Stimulated activated CD8-positive, alpha-beta memory T cell treated with anti-CD3 and anti-CD28 coated beads, Interleukin-12 subunit alpha, Interleukin-12 subunit beta, amount 100 ng/mL, for 24 hours (primary cell): ENCODE results near the gene SUPT6H.
"Not testable (repeated sequence)": the region's sequence is repeated elsewhere in the genome, so short reads cannot be mapped to it uniquely, and the experiment has no call there.

Source experiments
- DNase-seq: peaks from one replicate; pipeline ENCODE4 v3.0.0-alpha.2; 2020; ENCODE audit errors: extremely low read depth

Gene SUPT6H

DNA sequence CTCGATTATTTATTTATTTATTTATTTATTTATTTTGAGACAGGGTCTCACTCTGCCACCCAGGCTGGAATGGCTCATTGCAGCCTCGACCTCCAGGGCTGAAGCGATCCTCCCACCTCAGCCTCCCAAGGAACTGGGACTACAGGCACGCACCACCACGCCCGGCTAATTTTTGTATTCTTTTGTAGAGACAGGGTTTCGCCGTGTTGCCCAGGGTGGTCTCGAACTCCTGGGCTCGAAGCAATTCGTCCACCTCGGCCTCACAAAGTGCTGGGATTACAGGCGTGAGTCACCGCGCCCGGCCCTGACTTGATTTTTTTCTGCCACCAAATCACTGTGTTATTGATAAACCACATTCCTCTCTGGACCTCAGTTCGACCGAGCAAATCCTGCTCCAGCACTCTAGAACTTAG is 57.0 kb downstream of the SUPT6H start:
- no peak for DNase-seq

DNA sequence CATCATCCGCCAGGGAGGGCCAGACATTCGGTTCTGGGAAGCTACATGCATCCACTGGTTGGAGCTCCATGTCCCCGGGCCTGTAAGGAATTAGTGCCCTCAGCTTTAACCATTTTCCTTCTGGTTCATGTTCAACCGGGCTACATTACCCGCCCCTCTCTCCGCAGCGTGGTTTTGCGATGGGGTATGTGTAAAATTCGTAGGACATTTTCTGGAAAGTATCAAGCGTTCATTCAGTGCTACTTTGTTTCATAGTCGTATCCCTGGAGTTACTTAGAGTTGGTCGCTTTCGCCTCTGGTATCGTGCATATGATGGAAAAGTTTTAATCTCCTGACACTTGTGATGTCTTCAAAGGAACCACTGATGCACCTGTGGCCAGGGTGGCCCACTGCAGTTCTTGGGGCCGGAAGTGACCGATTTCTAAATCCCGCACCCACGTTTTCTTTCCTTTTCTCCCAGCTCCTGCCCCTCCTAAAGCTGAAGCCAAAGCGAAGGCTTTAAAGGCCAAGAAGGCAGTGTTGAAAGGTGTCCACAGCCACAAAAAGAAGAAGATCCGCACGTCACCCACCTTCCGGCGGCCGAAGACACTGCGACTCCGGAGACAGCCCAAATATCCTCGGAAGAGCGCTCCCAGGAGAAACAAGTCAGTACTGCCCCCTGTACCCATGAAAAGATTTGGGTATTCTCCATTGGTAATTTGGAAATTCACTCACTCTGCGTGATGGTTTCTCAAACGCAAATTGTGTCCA is 58.4 kb downstream of the SUPT6H start:
- no peak for DNase-seq

DNA sequence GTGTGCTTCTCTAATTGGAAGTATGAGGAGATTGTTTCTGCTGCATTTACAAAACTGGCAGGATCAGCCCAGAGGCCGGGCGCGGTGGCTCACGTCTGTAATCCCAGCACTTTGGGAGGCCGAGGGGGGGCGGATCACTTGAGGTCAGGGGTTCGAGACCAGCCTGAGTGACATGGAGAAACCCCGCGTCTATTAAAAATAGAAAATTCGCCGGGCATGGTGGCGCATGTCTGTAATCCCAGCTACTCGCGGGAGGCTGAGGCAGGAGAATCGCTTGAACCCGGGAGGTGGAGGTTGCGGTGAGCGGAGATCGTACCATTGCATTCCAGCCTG is 59.0 kb downstream of the SUPT6H start:
- DNase-seq = not testable (repeated sequence)

DNA sequence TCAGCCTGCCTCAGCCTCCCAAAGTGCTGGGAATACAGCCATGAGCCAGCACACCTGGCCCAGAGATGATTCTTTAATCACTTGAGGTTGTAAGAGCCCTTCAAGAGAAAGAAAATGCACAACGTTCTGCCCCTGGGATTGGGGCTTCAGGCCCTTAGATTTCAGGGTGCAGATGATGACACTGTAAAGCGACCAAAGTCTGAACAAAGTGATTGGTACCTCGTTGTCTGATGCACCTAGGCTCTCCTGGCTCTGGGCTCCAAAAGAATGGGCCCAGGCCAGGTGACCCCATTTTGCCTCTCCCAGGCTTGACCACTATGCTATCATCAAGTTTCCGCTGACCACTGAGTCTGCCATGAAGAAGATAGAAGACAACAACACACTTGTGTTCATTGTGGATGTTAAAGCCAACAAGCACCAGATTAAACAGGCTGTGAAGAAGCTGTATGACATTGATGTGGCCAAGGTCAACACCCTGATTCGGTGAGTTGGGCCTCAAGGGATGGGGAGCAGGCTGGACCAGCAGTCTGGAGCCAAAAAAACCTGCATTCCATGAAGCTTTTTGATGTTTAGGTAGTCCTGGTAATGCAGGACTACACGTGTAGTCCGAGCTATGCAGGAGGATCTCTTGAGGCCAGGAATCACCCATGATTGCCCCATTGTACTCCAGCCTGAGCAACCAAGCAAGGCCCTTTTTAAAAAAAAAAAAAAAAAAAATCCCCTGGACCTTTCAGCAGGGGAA is 60.6 kb downstream of the SUPT6H start:
- no peak for DNase-seq

DNA sequence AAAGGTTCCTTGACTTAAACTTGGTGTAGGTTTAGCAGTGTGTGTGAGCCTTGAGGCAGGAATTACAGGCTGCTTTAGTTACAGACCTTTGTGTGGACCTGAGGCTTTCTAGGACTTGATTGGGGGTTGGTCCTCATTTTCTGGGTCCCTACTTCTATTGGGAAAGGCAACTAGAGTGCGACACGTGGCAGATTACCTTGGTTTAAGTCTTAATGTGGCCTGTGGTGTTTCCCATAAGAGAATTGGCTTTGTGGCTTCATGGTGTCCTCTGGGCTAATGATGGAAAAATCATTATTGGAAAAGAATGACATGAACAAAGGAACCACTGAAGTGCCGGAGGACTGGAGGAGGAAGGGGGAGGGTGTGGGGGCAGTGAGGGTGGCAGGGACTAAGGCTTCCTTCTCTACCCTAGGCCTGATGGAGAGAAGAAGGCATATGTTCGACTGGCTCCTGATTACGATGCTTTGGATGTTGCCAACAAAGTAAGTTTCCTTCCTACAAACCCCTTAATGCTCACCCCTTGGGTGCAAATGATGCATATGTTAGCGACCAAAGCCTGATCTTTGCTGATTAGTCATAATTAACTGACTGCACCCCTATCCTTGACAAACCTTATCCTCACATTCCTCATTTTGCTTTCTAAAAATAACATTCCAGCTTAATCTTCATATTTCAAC is 61.3 kb downstream of the SUPT6H start:
- DNase-seq = no peak

DNA sequence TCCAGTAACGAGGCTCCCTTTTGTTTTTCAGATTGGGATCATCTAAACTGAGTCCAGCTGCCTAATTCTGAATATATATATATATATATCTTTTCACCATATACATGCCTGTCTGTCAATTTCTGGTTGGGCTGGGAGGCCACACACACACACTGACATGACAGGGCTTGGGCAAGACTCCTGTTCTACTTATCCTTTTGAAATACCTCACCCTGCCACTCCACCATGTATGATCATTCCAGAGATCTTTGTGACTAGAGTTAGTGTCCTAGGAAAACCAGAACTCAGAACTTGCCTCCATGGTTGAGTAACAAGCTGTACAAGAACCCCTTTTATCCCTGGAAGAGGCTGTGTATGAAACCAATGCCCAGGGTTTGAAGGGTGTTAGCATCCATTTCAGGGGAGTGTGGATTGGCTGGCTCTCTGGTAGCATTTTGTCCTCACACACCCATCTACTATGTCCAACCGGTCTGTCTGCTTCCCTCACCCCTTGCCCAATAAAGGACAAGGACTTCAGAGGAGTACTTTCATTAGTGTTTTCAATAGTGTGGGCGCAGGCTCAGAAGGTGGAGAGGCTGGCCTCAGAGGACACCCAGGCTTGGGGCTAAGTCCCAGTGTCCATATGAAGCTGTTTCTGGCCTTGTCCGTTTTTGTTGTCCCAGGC is 62.0 kb downstream of the SUPT6H start:
- DNase-seq = not testable (repeated sequence)

DNA sequence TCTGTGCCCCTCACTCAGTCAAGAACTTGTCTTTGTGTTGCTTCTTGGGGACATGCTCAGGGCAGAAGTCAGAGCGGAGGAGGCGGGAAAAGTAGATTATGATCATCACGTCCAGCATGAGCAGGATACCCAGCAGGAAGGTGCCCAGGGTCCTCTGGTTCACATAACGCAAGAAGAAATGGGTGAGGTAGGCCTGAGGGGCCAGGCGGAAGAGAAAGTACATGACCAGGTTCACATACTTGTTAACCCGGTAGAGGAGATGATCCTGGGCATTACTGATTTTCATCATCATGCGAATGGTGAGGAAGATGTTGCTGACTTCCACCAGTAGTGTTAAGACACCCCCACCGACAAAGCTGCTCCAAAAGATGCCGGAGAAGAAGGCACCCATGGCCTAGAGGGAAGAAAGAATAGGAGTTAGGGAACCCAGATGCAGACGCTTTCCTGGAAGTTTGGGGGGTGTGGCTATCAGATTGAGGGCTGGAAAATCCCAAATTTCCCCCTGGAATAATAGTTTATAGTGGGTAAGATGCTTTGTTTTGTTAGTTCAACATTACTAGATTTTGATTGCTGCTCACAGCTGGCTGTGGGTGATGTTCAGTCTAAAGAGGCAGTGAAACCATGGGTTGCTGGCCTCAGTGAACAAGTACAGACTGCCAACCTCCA is 62.6 kb downstream of the SUPT6H start:
- DNase-seq = no peak

DNA sequence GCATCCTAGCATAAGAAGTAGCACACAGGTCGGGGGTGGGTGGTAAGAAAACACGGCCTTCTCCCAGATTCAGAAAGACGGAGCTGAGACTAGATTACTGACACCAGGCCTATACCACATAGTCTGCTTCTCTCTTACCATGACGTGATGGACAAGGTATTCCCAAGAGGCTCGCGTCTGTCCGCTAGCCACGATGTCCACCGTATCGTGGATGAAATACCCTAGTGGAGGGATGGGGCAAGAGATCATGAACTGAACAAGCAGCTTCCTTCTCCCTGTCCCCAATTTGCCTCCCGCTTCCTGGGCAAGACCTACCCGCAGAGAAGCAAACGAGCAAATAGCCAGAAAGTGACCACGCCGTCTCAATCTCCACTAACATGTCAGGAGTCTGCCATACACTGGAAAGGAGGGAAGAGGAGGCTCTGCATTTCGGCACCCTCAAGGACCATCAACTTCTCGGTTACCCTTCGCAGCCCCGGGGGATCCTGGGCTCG is 63.2 kb downstream of the SUPT6H start:
- no peak for DNase-seq

DNA sequence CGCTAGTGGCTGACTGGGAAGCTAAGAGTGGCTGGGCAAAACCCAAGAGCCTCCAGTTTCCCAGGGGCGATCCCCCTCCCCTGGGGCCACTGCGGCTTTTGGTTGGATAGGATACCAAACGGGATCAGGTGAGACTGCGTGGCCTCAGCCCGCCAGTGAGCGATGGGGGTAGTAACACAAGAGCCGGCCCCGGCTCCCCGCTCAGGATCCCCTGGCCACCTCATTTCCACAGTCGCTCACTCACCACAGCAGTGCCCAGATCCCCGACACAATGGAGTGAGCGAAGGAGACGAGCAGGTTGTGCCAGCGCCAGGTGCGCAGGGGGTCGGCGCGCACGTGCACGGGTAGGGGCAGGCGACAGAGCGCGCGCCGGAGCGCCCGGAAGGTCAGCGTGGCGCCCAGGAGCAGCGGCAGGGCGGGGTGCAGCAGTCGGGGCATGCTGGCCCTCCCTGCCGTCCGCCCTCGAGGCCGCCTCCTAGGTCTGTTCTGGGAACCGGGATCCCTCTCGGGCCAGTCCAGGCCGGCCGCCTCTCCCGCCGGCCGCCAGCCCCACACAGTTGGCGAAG is 63.7 kb downstream of the SUPT6H start:
- no peak for DNase-seq

DNA sequence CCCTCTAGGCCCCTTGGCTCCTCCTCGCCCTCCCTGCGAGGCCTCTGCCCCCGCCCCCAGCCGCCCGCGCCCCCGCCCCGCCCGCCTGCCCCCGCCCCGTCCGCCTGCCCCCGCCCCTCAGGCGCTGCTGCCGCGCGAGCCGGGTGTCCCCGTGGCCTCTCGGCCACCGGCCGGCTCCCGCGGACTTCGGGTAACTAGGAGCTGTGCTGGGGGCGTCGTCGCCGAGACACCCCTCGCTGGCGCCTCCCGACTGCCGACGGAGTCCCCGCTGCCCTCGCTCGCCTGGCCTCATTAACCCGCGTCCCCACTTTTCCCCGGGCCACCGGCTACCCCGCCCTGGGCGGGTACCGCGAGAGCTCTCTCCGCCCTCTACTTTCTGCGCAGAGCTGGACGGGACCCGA is 64.2 kb downstream of the SUPT6H start, which contains the start of gene TLCD1:
Gene TLCD1, minus strand, starts transcription at position 8 of the 401 bp plus-strand sequence. CDS start 136 bp downstream, outside the sequence.
- no peak for DNase-seq

DNA sequence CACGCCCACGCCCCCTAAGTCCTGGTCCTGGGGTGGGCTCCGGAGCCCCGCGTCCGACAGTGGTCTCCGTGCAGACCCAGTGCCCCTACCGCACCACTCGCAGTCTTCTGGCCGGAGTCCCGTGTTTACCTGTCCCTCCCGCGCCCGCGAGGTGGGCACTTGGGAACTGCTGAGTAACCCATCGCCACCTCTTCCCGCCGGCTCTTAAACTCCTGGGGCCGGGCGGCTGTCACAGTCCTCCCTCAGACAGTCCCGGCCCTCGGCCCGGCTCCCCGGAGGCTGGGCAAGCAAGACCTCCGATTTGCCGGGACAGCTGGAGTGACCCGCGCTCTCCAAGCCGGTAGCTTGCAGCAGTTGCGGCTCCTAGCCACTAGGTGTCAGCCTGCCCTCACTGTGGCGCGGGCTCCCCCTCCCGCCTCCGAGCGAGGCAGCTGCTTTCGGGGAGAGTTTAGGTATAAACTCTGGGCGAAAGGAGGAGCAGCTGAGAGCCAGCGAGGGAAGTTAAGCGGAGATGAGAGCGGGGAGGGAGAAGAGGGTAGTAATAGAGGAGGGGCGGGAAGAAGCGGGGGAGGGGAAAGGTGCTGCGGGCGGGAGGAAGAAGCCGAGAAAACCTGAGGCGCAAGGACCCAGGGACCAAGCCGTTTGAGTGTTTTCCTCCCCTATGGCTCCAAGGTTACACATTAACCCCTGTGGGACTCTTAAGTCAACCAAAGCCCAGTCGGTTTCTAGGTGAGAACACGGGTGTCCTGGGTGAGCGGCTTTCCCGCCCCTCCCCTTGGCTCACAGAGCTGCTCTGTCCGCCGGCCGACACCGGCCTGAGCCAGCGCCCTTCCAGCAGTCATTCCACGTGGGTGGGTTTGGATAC is 64.9 kb downstream of the SUPT6H start:
- DNase-seq = no peak

DNA sequence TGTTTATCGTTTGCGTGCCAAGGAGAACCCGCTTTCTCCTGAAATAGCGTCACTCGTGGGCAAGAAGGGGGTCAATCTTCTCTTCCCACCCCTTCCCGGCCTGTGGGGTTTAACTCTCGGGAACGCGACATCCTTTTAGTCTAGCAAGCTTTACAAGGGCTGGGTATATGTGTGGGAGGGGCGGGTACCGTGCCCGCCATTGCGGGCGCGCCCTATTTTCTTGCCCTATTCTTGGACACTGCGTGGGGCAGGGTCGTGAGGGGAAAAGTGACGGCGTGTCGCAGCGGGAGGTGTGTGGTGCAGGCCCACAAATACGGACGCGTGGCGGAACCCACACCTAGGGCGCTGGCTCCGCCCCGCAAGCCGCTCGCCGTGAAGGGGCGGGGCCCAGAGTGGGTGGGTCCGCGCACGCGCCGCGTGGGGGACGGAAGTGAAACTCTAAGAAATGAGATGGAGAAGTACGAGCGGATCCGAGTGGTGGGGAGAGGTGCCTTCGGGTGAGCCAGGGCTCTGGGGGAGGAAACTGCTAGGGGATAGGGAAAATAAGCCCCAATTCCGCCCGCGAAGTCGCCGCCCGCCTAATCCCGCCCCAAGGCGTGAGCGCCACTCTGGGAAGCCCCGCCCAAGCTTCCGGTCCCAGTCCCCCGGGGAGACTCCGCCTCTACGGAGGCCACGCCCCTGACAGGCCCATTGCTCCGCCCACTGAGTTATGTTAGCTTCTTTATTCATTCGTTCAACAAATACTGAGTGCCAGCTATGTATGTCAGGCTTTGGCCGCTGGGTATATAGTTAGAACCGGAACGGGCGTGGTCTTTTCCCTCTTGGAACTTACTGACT is 66.6 kb downstream of the SUPT6H start, which contains the start of gene NEK8:
Gene NEK8, plus strand, starts transcription at position 425 of the 837 bp plus-strand sequence. Its CDS starts 26 bp downstream, at position 451.
- peak; percentile 92 for DNase-seq

DNA sequence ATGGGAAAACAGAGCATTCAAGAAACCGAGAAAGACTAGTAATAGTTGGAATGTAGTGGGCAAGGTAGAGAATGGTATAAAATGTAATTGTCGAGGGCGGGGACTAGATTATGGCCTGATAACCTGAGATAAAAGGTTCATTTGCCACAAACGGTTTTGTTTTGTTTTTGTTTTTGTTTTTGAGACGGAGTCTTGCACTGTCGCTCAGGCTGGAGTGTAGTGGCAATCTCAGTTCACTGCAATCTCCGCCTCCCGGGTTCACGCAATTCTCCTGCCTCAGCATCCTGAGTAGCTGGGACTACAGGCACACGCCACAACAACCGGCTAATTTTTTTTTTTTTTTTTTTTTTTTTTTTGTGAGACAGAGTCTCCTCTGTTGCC is 67.9 kb downstream of the SUPT6H start:
- DNase-seq = no peak

DNA sequence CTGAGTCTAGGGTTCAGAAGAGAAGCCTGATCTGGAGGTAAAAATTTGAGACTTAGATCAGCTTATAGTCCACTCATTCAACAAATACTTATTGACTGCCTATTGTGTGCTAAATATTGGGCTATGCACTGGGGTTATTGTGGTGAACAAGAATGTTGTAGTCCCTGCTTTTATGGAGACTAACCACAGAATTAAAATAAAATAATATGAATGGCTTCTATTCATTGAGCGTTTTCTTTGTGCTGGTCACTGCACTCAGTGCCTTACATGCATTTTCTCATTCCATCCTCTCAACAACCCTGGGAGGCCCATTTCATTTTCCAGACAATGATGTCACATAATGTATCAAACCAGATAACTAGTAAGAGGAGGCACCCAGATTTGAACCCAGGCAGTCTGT is 71.3 kb downstream of the SUPT6H start:
- no peak for DNase-seq

DNA sequence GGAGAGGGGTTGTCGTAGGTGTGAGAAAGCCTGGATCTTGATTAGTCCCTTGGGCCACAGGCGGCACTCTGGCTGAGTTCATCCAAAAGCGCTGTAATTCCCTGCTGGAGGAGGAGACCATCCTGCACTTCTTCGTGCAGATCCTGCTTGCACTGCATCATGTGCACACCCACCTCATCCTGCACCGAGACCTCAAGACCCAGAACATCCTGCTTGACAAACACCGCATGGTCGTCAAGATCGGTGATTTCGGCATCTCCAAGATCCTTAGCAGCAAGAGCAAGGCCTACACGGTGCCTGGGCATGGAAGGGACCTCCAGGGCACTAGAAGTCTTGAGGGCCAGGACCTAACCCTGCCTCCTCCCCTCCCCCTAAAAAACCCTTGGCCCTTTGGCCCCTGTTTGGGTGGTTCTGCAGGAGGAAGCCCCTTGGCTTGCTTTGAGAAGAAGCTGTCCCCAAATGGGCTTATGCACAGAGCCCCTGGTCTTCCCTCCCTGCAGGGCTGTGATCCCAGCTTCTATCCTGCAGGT is 72.8 kb downstream of the SUPT6H start:
- DNase-seq = no peak

DNA sequence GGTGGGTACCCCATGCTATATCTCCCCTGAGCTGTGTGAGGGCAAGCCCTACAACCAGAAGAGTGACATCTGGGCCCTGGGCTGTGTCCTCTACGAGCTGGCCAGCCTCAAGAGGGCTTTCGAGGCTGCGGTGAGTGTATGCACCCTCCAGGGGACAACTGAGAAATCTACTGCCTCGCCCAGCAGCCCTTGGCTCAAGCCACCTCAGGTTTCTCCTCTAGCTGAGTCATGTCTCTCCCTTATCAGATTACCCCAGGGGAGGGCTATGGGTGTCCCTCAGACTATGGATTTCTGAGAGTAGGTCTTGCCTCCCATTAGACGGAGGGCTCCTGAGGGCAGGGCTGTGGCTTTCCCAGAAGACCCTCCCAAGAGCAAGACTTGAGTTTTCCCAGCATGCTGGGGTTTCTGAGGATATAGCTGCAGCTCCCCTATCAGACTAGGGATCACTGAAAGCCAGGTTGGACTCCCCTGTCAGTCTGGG is 73.3 kb downstream of the SUPT6H start:
- DNase-seq = no peak

DNA sequence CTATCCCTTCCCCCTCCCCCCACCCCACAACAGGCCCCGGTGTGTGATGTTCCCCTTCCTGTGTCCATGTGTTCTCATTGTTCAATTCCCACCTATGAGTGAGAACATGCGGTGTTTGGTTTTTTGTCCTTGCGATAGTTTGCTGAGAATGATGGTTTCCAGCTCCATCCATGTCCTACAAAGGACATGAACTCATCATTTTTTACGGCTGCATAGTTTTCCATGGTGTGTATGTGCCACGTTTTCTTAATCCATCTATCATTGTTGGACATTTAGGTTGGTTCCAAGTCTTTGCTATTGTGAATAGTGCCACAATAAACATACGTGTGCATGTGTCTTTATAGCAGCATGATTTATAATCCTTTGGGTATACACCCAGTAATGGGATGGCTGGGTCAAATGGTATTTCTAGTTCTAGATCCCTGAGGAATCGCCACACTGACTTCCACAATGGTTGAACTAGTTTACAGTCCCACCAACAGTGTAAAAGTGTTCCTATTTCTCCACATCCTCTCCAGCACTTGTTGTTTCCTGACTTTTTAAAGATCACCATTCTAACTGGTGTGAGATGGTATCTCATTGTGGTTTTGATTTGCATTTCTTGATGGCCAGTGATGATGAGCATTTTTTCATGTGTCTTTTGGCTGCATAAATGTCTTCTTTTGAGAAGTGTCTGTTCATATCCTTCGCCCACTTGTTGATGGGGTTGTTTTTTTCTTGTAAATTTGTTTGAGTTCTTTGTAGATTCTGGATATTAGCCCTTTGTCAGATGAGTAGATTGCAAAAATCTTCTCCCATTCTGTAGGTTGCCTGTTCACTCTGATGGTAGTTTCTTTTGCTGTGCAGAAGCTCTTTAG is 74.1 kb downstream of the SUPT6H start:
- DNase-seq = not testable (repeated sequence)

DNA sequence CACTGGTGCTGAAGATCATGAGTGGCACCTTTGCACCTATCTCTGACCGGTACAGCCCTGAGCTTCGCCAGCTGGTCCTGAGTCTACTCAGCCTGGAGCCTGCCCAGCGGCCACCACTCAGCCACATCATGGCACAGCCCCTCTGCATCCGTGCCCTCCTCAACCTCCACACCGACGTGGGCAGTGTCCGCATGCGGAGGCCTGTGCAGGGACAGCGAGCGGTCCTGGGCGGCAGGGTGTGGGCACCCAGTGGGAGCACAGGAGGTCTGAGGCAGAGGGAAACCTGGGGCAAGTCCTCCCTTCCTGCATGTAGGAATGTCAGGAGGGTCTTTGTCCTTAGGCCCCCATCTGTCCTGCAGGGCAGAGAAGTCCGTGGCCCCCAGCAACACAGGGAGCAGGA is 75.3 kb downstream of the SUPT6H start:
- DNase-seq = no peak
